NCI-H2227 treated with DMSO at 0.1 percent for 48 hours (cell line): Measurements from ENCODE around the gene DSC3.
"Not testable (repeated sequence)": the region's sequence is repeated elsewhere in the genome, so short reads cannot be mapped to it uniquely, and the experiment has no call there.

Experiments
- DNase-seq: peaks from one replicate; lab custom pipeline; 2025; lab: John Stamatoyannopoulos, UW

The DSC3 gene

DNA sequence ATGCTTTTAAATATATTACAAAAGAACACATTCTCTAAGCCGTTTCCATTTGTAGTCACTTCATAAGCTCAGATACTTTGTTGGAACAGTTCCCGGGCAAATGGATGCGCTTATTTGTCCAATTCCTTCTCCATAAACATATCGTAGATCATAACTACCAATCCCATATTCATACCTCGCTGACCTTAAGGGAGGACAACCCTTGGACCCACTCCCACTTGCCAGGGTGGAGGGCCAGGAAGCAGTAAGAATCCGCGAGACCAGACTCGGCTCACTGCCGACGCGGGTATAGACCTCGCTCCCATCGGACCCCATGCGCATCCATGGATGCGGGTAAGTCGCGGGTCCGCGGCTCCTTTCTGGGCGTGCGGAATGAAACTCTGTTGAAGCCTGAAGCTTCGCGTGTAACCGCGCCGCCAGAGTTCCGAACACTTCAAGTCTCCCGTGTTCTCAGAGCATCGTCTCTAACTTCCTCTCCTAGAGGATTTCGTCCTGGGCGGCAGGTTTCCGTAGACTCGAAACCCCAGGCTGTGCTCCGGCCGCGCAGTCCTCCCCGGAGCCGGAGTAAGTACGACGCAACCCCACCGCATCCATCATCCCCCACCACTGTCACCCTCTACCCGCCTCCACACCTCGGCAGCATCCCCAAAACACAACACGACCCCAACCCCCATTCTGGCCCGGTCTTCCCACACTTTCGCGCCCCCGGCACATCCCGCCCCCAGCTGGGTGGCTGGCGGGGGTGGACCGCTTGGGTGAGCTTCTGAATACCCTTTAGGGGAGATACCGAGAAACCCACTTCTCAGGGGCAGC lies 1.1 kb downstream of the DSC3 start:
- DNase-seq: no peak

DNA sequence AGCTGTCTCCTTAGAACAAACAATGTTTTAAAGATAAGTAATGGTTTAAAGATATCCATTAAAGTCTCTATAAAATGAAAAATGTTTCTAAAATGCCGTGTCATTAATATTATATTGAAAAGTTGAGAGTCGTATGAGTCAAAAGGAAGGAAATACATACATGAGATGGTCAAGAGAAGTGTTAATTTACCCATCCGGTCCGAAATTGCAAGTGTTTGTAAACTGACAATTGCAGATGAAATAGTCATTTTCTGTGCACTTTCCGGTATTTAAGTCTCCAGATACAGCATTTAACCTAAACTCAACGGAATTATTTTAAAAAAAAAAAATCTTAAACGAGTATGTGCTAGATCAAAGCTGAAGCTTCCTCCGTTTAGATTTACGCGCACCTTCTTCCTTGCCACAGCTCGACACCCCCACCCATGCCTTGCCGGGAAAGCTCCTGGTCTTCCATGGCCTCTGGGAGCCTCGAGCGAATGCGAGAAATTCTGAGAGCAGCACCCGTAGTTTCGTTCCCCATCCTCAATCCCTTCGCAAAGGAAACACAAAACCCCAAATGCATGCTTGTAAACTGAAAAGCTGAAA lies 1.8 kb downstream of the DSC3 start:
- DNase-seq: no peak

DNA sequence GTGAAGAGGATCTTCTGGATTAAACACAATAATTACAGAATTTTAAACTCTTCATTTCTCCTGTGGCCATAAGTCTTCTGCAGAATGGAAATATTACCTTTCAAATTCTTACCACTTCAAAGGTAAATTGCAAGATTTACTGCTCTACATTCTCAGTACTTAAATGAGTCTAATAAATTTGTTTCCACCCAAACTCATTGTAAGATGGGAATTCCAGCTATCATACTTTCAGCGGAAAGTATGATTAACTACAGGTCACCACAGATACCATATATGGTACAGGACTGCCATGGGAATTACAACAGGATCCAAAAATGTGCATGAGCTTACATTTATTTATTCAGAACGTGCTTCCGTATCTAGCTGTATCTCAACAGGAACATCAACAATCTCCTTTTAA lies 3.1 kb downstream of the DSC3 start:
- no peak for DNase-seq

DNA sequence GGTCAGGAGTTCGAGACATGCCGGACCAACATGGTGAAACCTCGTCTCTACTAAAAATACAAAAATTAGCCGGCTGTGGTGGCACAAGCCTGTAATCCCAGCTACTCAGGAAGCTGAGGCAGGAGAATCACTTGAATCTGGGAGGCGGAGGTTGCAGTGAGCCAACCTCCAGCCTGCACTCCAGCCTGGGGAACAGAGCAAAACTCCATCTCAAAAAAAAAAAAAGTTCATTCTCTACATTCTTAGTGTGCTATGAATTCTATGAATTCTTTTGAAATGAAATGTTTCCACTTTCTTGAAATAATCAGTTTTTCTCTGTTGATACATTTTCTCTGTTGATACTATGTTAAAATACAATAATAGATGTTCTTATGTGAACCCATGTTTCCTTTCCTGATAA lies 4.9 kb downstream of the DSC3 start:
- not testable (repeated sequence) for DNase-seq

DNA sequence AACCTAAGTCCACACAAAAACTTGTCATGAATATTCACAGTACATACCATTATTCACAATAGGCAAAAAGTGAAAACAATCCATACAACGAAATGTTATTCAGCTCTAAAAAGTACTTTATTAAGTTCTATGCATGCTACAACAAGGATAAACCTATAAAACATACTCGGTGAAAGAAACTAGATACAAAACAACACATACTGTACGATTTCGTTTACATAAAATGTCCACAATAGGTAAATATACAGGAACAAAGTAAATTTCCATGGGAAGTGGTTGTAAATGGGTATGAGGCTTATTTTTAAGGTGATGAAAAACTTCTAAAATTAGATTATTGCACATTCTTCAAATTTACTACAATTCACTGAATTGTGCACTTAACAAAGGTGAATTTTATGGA lies 8.0 kb downstream of the DSC3 start:
- DNase-seq: no peak

DNA sequence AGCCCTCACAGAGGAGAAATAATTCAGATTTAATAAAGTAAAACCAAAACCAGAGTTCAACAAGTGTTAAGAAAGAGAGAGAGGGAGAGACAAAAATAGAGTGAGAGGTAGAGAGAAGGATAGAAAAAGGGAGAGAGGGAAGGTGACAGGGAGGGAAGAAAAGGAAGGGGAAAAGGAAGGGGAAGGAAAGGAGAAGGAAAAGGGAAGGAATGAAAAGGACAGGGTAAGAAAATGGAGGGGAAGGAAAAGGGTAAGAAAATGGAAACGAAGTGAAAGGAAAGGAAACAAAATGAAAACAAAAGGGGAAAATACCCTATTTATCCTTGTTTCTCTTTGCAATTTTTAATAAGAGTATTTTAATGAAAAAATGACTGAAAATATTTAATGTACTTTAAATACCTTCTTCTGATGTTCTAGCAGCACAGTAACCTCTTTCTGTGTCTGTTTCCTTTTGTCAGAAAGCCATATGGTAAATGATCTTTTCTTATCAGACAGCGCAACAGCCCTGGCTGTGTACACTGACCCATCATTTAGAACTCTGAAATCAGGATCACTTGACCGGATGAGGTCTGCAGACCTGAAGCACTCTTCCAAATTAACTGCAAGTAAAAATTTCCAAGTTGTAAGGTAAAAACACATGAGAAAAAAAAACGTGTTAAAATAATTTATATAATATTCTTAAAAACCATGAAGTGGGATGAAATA lies 11.8 kb downstream of the DSC3 start:
- DNase-seq: no peak

DNA sequence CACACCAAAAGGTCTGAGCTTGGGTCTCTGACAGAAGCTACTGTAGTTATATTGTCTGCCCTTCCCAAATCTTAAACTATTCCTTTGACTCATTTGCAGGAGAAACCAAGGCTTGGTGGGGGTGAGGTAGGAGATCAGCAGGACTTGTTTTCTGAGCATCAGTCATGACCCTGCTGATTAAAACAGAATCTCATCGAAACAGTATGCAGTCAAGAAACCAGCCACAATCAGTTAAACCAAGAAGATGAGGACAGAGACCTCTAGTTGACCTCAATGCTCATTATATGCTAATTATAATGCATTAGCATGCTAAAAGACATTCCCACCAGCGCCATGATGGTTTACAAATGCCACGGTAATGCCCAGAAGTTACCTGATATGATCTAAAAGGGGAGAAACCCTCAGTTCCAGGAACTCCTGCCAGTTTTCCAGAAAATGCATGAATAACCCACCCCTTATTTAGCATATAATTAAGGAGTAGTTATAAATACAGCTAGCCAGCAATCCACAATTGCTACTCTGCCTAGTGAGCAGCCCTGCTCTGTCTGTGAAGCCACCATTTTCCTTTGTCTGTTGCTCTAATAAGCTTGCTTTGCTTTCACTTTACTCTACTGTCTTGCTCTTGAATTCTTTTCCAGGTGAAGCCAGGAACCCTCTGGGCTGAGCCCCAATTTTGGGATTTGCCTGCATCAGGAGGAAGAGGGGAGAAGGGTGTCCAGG lies 26.7 kb downstream of the DSC3 start:
- no peak for DNase-seq

DNA sequence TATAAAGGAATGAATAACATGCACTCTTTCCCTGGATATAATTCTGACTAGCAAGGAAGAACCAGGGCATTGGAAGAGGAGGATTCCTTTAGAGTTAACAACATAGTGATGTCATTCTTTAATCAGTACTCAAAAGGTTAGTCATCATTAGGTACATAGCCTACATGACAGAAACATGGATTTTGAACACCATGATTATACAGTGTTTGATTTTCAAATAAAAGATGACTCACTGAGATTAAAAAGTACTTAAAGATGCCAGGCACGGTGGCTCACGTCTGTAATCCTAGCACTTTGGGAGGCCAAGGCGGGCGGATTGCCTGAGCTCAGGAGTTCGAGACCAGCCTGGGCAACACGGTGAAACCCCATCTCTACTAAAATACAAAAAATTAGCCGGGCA lies 31.1 kb downstream of the DSC3 start:
- not testable (repeated sequence) for DNase-seq

DNA sequence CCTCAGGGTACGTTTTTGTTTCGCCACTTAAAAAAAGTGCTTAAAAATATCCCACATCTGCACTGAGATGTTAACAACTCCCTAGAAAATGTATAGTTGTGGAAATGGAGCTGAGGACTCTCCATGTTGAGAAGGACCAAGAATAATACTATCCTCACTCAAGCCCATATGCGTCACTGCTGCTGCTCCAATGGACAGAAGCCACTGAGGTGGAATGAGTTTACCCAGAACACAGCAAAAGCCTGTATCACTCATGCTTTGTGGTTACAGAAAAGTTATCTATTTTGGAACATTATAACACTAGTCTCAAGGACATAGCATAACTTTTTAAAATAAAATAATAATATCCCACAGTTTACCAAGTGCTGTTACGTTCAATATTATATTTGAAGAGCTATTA lies 31.9 kb downstream of the DSC3 start:
- DNase-seq: no peak

DNA sequence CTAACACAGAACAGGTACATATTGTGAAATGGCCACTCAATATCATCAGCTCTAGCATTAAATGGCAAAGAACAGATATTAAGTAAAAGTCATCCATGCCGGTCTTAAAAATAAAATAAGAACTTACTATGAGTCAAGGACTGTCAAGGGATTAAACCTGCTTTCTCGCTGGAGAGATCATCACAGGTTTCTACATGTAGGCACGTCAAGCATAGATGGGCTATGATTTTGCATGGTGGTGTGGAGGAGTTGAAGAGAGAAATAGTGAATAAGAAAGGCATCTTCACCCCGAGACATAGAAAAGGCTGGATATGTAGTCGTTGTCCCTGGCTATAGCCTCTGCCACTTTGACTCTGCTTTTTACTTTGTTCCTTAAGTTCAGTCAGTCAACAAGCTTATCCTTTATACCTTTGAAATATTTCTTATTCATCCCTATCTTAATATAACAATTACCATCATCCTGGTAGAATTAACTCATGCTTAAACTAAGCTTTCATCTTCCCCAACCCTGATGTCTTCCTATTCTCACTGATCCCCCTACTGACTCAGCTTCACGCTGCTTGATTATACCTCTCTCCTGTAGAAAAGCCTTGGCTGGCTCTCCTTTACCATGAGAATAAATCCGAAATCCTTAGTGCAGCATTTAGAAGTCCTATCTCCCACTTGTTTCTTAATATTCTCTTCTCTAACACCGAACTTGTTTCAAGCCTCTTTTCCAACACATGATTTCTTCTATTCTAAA lies 42.5 kb downstream of the DSC3 start:
- DNase-seq: no peak

DNA sequence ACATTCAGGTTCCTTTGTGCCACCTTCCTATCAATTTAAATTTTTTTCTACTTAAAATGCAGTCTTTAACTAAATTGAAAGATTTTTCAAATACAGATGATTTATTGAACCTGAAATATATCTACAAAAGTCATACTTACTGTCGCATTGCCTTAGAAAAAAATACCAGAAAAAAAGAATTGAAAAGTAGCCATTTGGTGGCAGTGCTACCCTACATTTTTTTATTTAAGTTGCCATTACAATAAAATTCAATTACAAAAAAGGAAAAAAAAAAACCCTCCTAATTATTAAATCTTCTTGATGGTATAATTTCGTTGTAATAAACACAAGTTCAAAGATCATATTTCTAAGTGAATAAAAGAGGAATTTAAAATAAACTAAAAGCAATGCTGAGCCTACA lies 43.4 kb downstream of the DSC3 start:
- no peak for DNase-seq

DNA sequence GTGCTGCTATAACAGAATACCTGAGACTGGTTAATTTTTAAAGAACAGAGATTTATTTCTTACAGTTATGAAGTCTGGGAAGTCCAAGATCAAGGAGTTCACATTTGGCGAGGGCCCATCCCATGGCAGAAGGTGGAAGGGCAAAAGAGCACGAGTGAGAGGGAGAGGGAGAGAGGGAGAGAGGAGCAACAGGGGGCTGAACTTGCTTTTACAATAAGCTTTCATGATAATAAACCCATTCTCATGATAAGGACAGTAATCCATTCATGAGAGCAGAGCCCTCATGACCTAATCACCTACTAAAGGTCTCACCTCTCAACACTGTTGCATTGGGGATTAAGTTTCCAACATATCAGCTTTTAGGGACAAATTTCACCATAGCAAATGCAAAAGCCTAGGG lies 45.3 kb downstream of the DSC3 start:
- DNase-seq: no peak

DNA sequence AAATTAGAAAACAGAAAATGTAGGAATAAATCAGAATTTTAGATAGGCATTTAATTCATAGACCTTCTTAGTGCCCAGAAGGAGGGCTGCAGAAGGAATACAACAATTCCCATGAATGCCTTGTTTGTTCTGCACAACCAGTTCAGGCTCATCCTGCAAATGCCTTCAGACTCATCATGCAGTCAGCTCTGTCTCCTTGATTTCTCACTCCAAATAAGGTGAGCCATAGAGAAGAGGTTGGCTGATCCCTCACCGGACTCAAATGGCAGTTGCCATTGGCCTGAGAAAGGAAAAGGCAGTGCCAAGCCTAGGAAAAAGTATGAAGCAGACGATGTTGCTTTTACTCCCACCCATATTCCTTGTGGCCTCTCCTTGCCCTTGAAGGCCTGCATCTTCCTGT lies 50.3 kb downstream of the DSC3 start:
- no peak for DNase-seq

DNA sequence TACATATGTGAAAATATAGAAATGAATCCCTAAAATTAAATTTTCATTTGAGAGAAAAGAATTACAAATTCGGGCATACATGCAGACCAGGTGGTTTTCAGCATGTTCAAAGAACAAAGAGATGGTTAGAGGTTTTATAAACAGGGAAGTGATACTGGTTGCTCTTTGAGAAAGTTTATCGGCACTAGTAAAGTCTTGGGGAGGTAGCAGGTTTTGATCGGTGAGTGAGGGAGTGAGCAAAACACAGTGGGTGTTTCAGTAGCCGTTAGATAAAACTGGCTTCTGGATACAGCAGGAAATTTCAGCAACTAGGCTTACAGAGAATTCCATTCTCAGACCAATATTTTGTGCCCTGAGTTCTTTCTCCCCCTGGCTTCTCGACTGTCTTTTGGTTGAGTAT lies 51.1 kb downstream of the DSC3 start:
- DNase-seq: no peak

DNA sequence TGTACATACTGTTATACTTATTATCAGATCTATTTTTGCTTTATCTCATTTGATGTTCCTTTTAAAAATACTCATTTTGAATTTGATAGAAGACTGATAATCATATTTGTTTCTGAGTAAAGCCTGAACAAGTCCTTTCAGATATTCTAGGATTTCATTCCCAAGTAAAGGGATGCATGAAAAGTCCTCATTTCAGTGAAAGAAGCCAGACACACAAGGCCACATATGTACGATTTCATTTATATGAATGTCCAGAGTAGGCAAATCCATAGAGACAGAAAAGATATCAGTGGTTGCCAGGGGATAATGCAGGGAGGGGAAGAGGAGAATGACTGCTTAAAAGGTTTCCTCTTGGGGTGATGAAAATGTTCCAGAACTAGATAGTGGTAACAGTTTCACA lies 53.4 kb downstream of the DSC3 start:
- DNase-seq: no peak

DNA sequence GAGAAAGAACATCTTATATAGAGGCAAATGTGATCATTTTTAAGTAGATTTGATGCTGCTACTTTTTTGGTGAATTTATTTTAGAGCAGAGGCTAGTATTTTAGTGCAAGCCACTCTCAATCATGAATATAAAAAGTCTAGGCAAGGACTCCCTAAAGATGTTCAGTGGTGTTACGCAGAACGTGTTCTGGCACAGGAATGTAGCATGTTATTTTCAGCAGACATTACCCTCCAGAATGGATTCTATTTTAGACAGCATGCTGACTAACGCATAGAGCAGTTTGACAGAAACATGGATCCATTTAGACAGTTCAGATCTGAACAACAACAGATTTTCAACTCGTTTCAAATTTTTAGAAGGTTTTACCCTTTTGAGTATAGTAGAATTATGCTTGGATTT lies 54.1 kb downstream of the DSC3 start:
- no peak for DNase-seq

DNA sequence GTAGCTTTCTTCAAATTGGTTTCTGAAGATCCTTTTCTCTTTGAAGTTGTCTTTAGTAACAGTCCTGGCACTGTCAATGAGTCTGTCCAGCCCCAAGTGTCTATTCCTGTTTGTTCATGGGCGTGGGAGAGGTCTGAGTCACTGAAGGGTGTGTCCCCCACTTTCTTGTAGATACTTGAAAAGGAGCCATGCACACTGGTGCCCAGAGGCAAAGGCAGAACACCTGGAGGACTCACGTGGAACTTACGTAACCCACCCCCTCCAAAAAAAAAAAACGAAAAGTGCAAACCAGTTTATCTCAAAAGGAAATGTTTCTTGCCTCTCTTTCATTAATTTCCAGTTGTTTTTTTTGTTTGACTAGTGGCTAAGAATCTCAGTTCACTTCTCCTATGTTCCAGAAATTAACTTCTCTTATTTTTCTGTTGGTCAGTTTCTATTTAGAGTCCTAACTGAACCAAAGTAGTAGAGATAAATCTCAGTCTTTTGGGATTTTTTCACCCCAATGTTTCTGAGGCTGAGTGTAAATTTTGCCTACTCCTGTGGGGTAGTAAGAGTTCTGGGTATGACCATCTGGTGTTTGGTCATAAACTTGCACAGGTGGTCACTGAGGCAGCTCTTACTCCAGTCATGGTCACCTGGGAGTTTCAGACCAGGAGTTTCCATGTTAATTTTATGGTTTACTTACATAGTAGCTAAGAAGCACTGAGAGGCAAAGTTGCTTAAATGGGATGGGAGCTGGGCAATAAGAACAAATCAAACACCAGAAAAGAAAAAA lies 54.9 kb downstream of the DSC3 start:
- no peak for DNase-seq

DNA sequence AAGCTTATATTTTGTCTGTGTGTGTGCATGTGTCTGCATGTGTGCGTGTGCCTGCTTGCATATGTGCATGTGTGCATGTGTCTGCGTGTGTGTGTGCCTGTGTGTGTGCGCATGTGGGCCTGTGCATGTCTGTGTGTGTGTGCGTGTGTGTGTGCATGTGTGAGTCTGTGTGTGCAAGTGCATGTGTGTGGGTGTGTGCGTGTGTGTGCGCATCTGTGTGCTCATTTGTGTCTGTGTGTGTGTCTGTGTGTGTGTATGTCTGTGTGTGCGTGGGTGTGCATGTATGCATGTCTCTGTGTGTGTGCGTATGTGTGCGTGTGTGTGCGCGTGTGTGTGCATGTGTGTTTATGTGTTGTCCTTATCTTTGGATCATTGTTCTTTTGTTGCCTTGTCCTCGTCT lies 56.8 kb downstream of the DSC3 start:
- DNase-seq: no peak

DNA sequence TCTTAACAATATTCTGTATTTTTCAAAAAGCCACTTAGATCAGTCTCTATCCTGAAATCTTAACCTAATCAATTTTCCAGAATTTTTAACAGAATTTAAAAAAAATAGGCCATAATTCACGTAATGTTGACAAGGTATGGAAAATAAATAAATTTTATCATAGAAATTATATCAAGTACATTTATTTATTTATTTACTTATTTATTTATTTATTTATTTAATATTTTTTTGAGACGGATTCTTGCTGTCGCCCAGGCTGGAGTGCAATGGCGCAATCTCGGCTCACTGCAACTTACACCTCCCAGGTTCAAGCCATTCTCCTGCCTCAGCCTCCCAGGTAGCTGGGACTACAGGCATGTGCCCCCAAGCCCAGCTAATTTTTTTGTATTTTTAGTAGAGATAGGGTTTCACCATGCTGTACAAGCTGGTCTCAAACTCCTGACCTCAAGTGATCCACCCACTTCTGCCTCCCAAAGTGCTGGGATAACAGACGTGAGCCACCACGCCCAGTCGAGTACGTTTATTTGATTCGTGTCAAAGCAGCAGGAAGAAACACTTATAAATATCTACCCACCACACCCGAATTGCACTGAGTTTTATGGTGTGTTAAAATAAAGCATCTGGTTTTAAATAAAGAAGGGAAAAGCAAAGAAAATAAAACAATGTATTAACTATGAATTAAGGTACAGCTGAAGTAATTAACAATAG lies 60.1 kb downstream of the DSC3 start:
- no peak for DNase-seq

DNA sequence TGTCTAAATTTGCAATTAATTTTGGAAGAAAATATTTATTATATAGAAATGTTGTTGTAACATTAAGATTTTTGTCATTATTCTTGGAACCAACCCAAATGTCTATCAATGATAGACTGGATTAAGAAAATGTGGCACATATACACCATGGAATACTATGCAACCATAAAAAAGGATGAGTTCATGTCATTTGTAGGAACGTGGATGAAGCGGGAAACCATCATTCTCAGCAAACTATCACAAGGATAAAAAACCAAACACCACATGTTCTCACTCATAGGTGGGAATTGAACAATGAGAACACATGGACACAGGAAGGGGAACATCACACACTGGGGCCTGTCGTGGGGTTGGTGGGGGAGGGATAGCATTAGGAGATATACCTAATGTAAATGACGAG lies 64.5 kb downstream of the DSC3 start:
- DNase-seq: not testable (repeated sequence)
